ENCODE results near the gene EPHB1.

- TF ChIP-seq CTCF (IDR thresholded peaks at IDR 0.05) (no peak), POLR2A (IDR thresholded peaks at IDR 0.05) (no peak)
Observed at GRCh38 chr3:134911586-134912548, 116.8 kb downstream of the EPHB1 start.
